Measurements from ENCODE around the gene NCOA1. TPM values are rescaled to one million over a fixed set of nuclear protein-coding genes. Genes with fewer than 3 reads are reported as not detected.

Gene NCOA1
- polyA plus RNA-seq, 3 donors: 7.3 to 30.2 (median 10.2) TPM

GRCh38 chr2:24565537-24565936 lies 74.5 kb downstream of the NCOA1 start:
- no peaks in the 10 kb centered on the region for H3K27me3 Mint-ChIP-seq (ENCODE audit: low read depth in 3 of 3)
- H3K4me1 ChIP-seq (ENCODE audit: control insufficient read depth in 1 of 2, insufficient read depth in 2 of 2, low read length in 2 of 2): no peaks in the 10 kb centered on the region
- peaks cover 37 to 46% of the 10 kb centered on the region in 2 donors for H3K36me3 Mint-ChIP-seq
- no peaks in the 10 kb centered on the region for H3K27me3 ChIP-seq (ENCODE audit: control insufficient read depth in 2 of 2, insufficient read depth in 2 of 2, low read length in 2 of 2)
- intact Hi-C loops (cut with micrococcal nuclease): no loop called here
- DNase-seq: no peak
- peaks cover 24 to 39% of the 10 kb centered on the region in 2 donors for H3K36me3 ChIP-seq (replicated peaks in 1 of 2; ENCODE audit: control insufficient read depth in 1 of 2, insufficient read depth in 2 of 2, low read length in 2 of 2)
- no peak overlapping the region for H3K27ac Mint-ChIP-seq
- H3K9me3 ChIP-seq (replicated peaks in 1 of 2; ENCODE audit: control insufficient read depth in 1 of 2, insufficient read depth in 1 of 2, low read length in 2 of 2): peaks cover 10 to 18% of the 10 kb centered on the region in 2 donors
- no peaks in the 10 kb centered on the region for H3K4me1 Mint-ChIP-seq
- no peak overlapping the region for H3K4me3 ChIP-seq (replicated peaks in 1 of 3; ENCODE audit: low read depth in 2 of 3, low read length in 3 of 3)
- H2AFZ ChIP-seq (ENCODE audit: insufficient read depth, low read depth, low read length, poor library complexity, severe bottlenecking): no peak overlapping the region
- H3K4me3 Mint-ChIP-seq: no peak overlapping the region
- peaks cover 12% of the 10 kb centered on the region for H3K79me2 ChIP-seq (ENCODE audit: insufficient read depth, low read length)
- WGBS (ENCODE audit: insufficient coverage): 98% methylated on average over 8 of the region's 8 CpGs
- peaks cover 5 to 22% (median 15%) of the 10 kb centered on the region in 7 donors for H3K9me3 Mint-ChIP-seq
- H3K27ac ChIP-seq (ENCODE audit: low read depth in 1 of 2, low read length in 2 of 2): no peak overlapping the region
- TF ChIP-seq, protein P1, sequence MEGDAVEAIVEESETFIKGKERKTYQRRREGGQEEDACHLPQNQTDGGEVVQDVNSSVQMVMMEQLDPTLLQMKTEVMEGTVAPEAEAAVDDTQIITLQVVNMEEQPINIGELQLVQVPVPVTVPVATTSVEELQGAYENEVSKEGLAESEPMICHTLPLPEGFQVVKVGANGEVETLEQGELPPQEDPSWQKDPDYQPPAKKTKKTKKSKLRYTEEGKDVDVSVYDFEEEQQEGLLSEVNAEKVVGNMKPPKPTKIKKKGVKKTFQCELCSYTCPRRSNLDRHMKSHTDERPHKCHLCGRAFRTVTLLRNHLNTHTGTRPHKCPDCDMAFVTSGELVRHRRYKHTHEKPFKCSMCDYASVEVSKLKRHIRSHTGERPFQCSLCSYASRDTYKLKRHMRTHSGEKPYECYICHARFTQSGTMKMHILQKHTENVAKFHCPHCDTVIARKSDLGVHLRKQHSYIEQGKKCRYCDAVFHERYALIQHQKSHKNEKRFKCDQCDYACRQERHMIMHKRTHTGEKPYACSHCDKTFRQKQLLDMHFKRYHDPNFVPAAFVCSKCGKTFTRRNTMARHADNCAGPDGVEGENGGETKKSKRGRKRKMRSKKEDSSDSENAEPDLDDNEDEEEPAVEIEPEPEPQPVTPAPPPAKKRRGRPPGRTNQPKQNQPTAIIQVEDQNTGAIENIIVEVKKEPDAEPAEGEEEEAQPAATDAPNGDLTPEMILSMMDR (IDR thresholded peaks at IDR 0.05): no peak
- H3K4me2 ChIP-seq (replicated peaks; ENCODE audit: extremely low read depth, low read length, poor library complexity, severe bottlenecking): no peak overlapping the region
- peaks cover 88% of the 10 kb centered on the region for H4K20me1 ChIP-seq (ENCODE audit: insufficient read depth, low read length)
- no peak overlapping the region for H3K9ac ChIP-seq (ENCODE audit: insufficient read depth, low read length, poor library complexity, severe bottlenecking)

- intact Hi-C loops (cut with micrococcal nuclease): no loop called here
- no peaks in the 10 kb centered on the region for H3K27me3 ChIP-seq (ENCODE audit: control insufficient read depth in 2 of 2, insufficient read depth in 2 of 2, low read length in 2 of 2)
- Mint-ChIP-seq H3K27ac (peak overlapping the region in 1 of 7 donors; percentile 11), H3K36me3 (peaks cover 38 to 46% of the 10 kb centered on the region in 2 donors), H3K9me3 (peaks cover 5 to 22% (median 15%) of the 10 kb centered on the region in 7 donors), H3K27me3 (ENCODE audit: low read depth in 3 of 3) (no peaks in the 10 kb centered on the region), H3K4me3 (no peak overlapping the region), H3K4me1 (no peaks in the 10 kb centered on the region)
- no peak for DNase-seq
- peaks cover 88% of the 10 kb centered on the region for H4K20me1 ChIP-seq (ENCODE audit: insufficient read depth, low read length)
- peaks cover 10 to 18% of the 10 kb centered on the region in 2 donors for H3K9me3 ChIP-seq (replicated peaks in 1 of 2; ENCODE audit: control insufficient read depth in 1 of 2, insufficient read depth in 1 of 2, low read length in 2 of 2)
- H3K79me2 ChIP-seq (ENCODE audit: insufficient read depth, low read length): peaks cover 10% of the 10 kb centered on the region
- no peak overlapping the region for H3K9ac ChIP-seq (ENCODE audit: insufficient read depth, low read length, poor library complexity, severe bottlenecking)
- no peak overlapping the region for H3K27ac ChIP-seq (ENCODE audit: low read depth in 1 of 2, low read length in 2 of 2)
- no peak overlapping the region for H3K4me3 ChIP-seq (replicated peaks in 1 of 3; ENCODE audit: low read depth in 2 of 3, low read length in 3 of 3)
- WGBS (ENCODE audit: insufficient coverage): 95% methylated on average over 3 of the region's 3 CpGs
- H3K4me2 ChIP-seq (replicated peaks; ENCODE audit: extremely low read depth, low read length, poor library complexity, severe bottlenecking): no peak overlapping the region
- TF ChIP-seq, protein P1 (IDR thresholded peaks at IDR 0.05): no peak
- peaks cover 24 to 39% of the 10 kb centered on the region in 2 donors for H3K36me3 ChIP-seq (replicated peaks in 1 of 2; ENCODE audit: control insufficient read depth in 1 of 2, insufficient read depth in 2 of 2, low read length in 2 of 2)
- no peaks in the 10 kb centered on the region for H3K4me1 ChIP-seq (ENCODE audit: control insufficient read depth in 1 of 2, insufficient read depth in 2 of 2, low read length in 2 of 2)
- no peak overlapping the region for H2AFZ ChIP-seq (ENCODE audit: insufficient read depth, low read depth, low read length, poor library complexity, severe bottlenecking)
These were observed 75.2 kb downstream of the NCOA1 start for GRCh38 chr2:24566209-24566608.

All from CD14-positive monocyte (primary cell).